KMS-11 (cell line): ENCODE results near the gene FAM47A.

Experiments
- H2AFZ ChIP-seq: fragments of 200-600 bp; sonication (generic); 2 replicates; pipeline ENCODE4 v1.6.1; 2016; ENCODE audit warnings: antibody characterized with exemption, mixed run types, low read depth
- H3K27ac ChIP-seq: fragments of 200-600 bp; sonication (generic); 2 replicates; pipeline ENCODE4 v1.6.1; 2016; ENCODE audit warnings: mild to moderate bottlenecking, mixed run types
- H3K27me3 ChIP-seq: fragments of 200-600 bp; sonication (generic); 2 replicates; pipeline ENCODE4 v1.6.1; 2017; ENCODE audit warnings: mild to moderate bottlenecking, low read depth, mixed run types, moderate library complexity; ENCODE audit not compliant: insufficient read depth
- H3K36me3 ChIP-seq: fragments of 200-600 bp; sonication (generic); 2 replicates; pipeline ENCODE4 v1.6.1; 2017; ENCODE audit warnings: mild to moderate bottlenecking, mixed run types; ENCODE audit not compliant: insufficient read depth
- H3K4me1 ChIP-seq: fragments of 200-600 bp; sonication (generic); 2 replicates; pipeline ENCODE4 v1.6.1; 2016; ENCODE audit warnings: mild to moderate bottlenecking, low read depth, mixed run types; ENCODE audit not compliant: poor library complexity, severe bottlenecking
- H3K4me2 ChIP-seq: fragments of 200-600 bp; sonication (generic); 2 replicates; pipeline ENCODE4 v1.7.0; 2016; ENCODE audit warnings: mild to moderate bottlenecking, mixed run types
- H3K4me3 ChIP-seq: fragments of 200-600 bp; sonication (generic); IDR thresholded peaks from 2 replicates; pipeline ENCODE4 v1.6.1; 2017; ENCODE audit warnings: low read depth, low read length, mixed read lengths; ENCODE audit not compliant: insufficient read depth
- H3K79me2 ChIP-seq: fragments of 200-600 bp; sonication (generic); 2 replicates; pipeline ENCODE4 v1.6.1; 2016; ENCODE audit warnings: low read depth, mixed run types; ENCODE audit not compliant: insufficient read depth
- H3K9ac ChIP-seq: fragments of 200-600 bp; sonication (generic); 2 replicates; pipeline ENCODE4 v1.6.1; 2016; ENCODE audit warnings: mild to moderate bottlenecking, mixed run types
- H4K20me1 ChIP-seq: fragments of 200-600 bp; sonication (generic); 2 replicates; pipeline ENCODE4 v1.6.1; 2016; ENCODE audit warnings: mild to moderate bottlenecking, mixed run types; ENCODE audit not compliant: insufficient read depth
- TF ChIP-seq, protein P1 (sequence below): fragments of 200-600 bp; sonication (generic); conservative IDR thresholded peaks from 2 replicates; pipeline ENCODE4 v1.6.1; 2017; ENCODE audit warnings: low read depth, mild to moderate bottlenecking, antibody characterized with exemption, low read length, moderate library complexity, mixed read lengths

Gene FAM47A

DNA sequence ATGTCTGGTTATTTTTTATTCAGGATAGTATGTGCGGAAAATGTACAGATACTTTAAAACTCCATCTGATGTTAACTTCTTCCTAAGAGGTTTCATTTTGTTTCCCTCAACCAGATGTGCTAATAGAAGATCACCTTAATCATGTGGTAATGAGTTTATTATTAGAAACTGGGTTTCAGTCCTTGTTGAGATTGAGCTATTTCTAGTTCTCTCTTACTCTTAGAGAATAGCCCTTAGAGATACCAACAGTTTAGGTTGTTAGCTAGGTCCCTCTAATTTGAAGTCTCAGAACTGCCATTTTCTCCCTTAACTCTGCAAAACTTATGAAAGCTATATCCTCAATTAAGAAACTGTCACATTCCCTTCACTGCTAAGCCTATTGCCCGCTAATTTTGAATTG lies 13.0 kb downstream of the FAM47A start:
- Histone ChIP-seq H3K27me3 (no peaks in the 10 kb centered on the region), H3K79me2 (no peaks in the 10 kb centered on the region), H2AFZ (peak overlapping the region; percentile 30), H3K9ac (no peak overlapping the region), H4K20me1 (no peaks in the 10 kb centered on the region), H3K36me3 (no peaks in the 10 kb centered on the region), H3K4me1 (peaks cover 16% of the 10 kb centered on the region), H3K4me3 (no peak overlapping the region), H3K27ac (0 out of 2 replicates have a peak overlapping the region, but pooled peaks have one; percentile 28), H3K4me2 (peak overlapping the region; percentile 29; the same call in 1 of the 2 replicates)
- TF ChIP-seq, protein P1, sequence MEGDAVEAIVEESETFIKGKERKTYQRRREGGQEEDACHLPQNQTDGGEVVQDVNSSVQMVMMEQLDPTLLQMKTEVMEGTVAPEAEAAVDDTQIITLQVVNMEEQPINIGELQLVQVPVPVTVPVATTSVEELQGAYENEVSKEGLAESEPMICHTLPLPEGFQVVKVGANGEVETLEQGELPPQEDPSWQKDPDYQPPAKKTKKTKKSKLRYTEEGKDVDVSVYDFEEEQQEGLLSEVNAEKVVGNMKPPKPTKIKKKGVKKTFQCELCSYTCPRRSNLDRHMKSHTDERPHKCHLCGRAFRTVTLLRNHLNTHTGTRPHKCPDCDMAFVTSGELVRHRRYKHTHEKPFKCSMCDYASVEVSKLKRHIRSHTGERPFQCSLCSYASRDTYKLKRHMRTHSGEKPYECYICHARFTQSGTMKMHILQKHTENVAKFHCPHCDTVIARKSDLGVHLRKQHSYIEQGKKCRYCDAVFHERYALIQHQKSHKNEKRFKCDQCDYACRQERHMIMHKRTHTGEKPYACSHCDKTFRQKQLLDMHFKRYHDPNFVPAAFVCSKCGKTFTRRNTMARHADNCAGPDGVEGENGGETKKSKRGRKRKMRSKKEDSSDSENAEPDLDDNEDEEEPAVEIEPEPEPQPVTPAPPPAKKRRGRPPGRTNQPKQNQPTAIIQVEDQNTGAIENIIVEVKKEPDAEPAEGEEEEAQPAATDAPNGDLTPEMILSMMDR: no peak

DNA sequence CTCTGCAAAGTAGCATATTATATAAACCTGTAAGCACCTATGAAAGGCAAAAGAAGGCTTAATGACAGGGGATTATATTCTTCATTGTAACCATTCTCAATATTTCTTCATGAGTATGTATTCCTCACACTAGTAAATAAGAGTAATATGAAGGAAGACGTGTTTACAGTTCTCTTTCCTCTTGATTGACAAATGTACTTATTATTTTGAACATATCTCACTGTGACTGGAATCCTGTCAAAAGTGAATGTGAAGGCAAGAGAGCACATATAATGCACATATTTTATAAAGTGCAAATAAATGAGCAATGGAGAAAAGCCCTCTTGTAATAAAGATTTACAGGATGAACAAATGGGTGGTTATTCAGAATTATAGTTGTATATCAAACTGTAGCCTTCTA lies 19.7 kb downstream of the FAM47A start:
- Histone ChIP-seq H2AFZ (no peak overlapping the region), H3K4me3 (no peak overlapping the region), H4K20me1 (no peaks in the 10 kb centered on the region), H3K4me2 (no peak overlapping the region), H3K4me1 (no peaks in the 10 kb centered on the region), H3K36me3 (no peaks in the 10 kb centered on the region), H3K27ac (no peak overlapping the region), H3K79me2 (no peaks in the 10 kb centered on the region), H3K27me3 (no peaks in the 10 kb centered on the region), H3K9ac (no peak overlapping the region)
- TF ChIP-seq, protein P1: no peak
